Erythroblast (primary cell): ENCODE results near the gene NUDCD3.

Experiments
- DNase-seq, 2 experiments: peaks; one replicate each; lab custom pipeline; 2025; lab: John Stamatoyannopoulos, UW
- GATA1 ChIP-seq: IDR thresholded peaks from 2 replicates; pipeline ENCODE4 v1.6.1; 2011; ENCODE audit warnings: low read depth, mild to moderate bottlenecking, control low read depth, low read length, moderate library complexity
- POLR2A ChIP-seq: IDR thresholded peaks from 2 replicates; pipeline ENCODE4 v1.6.1; 2011; ENCODE audit warnings: mild to moderate bottlenecking, low read length

NUDCD3 gene

DNA sequence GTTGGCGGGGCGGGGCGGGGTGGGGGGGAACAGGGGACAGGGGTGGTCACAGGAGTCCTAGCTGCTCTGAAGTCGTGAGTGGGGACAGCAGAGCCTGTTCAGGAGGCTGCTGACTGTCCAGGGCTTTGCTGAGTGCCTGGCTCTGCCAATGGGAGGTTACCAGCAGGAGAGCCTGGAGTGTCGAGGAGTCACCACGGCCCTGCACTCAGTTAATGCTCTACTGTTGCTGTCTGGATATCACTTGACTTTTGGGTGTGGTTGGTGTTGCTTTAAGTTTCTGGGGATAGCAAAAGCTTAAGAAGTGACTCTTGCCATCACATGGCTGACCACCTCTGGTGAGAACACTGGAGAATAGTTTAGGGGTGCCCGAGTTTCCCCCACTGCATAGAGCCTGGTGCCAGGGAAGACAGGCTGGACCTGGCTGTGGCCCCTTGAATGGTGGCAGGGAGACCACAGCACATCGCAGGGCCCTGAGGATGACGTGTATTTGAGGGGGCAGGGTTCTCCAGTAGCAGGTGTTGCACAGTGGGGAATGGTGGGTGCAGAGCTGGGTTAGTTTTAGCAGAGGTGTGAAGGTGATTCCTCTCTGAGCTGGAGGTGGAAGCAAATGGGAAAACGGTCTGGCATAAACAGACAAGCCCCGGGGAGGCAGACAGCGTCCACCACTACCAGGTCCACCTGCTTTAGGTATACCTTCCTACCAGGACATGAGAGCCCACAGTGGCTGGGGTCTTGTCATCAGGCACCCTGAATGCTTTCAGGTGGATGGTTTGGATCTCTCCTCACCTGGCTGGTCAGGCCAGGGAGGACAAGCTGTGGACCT lies 110.9 kb downstream of the NUDCD3 start:
- DNase-seq: peak; percentile 48 to 54

DNA sequence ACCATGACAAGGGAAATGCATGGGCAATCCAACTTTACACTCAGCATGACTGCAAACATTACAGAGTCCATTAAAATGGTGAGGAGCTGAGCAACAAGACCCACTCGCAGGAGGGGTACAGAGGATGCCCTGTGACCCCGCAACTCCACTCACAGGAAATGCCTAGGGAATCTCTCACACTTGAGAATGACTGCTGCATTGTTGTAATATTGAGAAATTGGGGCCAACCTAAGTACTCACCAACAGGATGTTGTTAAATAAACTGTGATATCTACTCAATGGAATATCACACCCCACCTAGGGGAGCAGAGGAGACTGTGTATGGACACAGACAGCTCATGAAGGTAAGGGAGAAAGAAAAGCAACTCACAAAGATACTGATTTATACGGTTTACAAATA lies 111.7 kb downstream of the NUDCD3 start:
- DNase-seq: no peak

More for the DNA sequence above, 110.9 kb downstream of the NUDCD3 start:
- TF ChIP-seq POLR2A (no peak), GATA1 (no peak)

DNA sequence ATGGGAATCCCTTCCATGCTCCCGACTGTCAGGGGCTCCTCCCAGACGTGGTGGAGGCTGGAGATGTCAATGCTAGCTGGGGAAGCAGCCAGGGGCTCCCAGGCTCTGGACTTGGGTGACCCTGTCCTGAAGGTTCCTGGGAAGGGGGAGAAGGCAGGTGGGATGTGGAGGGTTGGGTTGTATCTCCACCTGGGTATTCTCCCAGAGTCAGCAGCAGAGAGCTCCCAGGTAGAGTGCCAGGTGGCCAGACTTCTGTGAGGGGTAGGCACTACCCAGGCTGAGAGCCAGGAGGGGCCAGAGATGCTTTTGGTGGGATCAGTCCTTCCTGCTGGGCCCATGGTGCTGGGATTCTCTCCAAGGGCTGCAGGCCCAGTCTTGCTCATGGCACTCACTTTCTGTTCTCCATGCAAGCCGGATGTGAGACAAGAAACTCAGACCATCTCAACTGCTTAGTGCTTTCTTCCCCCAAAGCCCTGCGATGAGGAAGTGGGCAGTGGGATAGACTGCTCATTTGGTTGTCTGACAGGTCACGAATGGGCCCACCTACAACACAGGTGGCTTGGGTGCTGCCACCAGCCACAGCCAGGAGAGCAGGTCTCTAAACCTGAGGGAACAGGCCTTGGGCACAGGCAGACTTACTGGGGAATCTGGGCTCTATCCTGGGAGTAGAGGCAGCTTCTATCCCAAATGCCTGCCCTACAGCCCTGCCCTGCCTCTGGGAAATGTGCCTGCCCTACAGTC lies 112.6 kb downstream of the NUDCD3 start:
- DNase-seq: no peak
- no peak for TF ChIP-seq POLR2A

More for the DNA sequence above, 111.7 kb downstream of the NUDCD3 start:
- TF ChIP-seq GATA1: no peak
- no peak for TF ChIP-seq POLR2A

DNA sequence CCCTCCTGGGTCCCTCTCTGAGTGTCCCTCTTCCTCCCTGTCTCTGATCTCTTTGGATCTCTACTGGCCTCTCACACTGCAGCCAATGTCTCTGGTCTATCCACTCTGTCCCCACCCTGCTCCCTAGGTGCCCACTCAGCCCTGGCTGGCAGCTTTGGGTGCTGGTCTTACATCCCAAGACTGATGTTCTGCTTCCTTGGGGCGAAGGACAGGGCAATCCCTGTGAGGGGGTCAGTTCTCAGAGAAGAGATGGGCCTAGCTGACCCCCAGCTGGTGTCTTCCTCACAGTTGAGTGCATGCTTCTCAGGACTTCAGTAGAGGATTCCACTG lies 113.4 kb downstream of the NUDCD3 start:
- TF ChIP-seq POLR2A (no peak), GATA1 (no peak)
- no peak for DNase-seq

DNA sequence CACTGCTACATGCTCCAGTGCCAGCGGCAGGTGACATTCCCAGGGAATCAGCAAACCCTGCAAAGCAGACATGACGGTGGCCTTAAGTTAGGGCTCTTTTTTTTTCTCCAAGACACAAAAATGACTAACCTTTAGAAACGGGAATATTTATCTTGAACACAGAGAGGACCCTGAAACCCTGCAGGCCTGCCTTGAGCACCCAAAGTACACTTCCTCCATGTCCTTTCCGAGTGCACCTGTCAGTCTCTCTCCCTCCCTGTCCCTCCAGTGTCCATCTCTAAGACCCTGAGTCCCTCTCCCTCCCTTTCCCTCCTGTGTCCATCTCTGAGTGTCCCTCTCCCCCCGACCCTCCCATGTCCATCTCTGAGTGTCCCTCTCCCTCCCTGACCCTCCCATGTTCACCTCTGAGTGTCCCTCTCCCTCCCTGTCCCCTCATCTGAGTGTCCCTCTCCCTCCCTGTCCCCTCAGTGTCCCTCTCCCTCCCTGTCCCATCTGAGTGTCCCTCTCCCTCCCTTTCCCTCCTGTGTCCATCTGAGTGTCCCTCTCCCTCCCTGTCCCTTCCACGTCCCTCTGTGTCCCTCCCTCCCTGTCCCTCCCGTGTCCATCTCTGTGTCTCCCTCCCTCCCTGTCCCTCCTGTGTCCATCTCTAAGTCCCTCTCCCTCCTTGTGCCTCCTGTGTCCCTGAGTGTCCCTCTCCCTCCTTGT lies 113.9 kb downstream of the NUDCD3 start:
- TF ChIP-seq GATA1 (no peak), POLR2A (no peak)
- DNase-seq: no peak

DNA sequence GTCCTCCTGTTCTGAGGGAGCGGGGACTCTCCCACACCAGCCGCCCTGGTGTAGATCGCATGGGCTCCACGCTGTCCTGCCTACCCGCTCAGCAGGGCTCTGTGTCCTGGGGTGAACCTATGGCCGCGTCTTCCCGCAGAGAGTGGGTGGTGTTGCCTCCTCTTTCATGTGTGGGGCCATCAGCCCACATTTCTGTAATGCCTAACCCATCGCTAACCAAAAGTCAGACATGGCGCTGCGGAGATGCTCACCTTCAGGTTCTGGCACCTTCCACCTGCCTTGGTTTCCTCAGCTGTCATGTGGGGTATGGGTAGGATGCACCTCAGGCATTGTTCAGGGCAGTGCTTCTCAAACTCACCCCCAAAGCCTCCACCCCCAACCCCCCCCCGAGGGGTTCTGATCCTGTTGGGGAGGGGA lies 114.5 kb downstream of the NUDCD3 start:
- TF ChIP-seq GATA1: no peak
- TF ChIP-seq POLR2A: no peak
- no peak for DNase-seq

DNA sequence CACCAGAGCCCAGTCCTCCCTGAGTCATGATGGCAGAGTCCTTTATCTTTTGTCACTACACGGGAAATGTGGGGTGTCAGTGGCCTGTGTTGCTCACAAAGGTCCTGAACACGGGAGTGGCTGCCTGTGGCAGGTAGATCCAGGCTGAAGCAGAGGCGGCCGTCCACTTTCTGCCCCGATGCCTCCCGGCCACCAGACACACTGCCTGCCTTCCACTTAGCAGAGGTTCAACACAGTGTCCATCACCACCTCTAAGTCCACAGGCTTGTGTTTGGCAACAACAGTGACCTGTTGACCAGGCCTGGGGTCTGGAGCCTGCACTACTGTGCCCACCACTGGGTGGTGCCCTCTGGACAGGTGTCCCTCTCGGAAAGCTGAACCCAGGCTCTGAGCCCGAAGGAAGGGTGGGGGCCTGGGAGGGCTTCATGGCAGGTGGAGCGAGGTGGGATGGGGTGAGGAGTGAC lies 115.2 kb downstream of the NUDCD3 start:
- TF ChIP-seq GATA1 (no peak), POLR2A (no peak)

DNA sequence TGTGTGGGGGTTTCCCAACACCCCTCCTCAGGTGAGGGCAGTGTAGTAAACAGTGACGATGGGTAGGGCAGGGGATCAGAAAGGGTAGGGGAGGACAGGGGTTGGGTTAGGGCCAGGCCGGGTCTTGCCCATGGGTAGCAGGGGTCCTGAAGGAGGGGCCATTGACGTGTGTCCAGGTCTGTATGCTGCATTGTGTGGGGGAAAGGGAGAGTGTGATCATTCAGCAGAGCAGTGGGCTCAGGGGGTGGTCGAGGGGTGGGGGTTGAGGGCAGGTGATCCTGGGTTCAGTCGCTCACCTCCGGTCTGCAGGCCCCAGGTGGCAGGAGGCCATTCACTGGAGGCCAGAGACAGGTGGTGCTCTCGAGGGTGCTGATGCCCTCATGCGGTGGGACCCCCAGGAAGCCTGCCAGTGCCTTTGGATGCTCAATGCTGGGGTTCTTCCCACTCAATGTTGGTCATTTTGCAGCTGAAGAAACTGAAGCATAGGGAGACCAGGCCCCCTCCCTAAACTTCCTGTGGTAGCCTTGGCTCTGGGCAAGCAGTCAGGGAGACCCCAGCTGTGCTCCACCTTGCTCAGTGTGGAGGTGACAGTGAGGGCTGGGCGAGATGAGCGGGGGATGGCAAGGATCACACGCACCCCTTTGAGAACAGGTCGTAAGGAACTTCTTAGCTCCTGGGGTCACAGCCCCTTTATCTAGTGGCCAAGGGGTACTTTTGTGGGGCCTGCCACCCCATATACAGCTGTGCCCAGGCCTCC lies 116.3 kb downstream of the NUDCD3 start:
- TF ChIP-seq GATA1: no peak
- no peak for TF ChIP-seq POLR2A
- no peak for DNase-seq

More for the DNA sequence above, 115.2 kb downstream of the NUDCD3 start:
- peak in 1 of 2 experiments; percentile 19 for DNase-seq

DNA sequence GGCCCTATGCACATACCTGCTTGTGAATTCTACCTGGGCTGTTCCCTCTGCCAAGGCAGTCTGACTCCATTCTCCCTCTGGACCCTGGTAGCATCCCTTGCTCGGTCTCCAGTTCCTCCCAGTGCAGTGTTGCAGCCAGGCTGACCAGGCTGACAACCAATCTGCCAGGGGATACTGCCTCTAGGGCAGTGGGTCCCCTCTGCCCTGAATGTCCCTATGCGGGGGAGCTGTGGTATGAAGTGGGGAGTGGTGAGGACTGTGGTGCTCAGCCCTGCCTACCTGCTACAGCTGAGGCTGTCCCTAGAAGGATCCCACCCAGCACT lies 117.1 kb downstream of the NUDCD3 start:
- DNase-seq: no peak
- no peak for TF ChIP-seq GATA1
- TF ChIP-seq POLR2A: no peak

DNA sequence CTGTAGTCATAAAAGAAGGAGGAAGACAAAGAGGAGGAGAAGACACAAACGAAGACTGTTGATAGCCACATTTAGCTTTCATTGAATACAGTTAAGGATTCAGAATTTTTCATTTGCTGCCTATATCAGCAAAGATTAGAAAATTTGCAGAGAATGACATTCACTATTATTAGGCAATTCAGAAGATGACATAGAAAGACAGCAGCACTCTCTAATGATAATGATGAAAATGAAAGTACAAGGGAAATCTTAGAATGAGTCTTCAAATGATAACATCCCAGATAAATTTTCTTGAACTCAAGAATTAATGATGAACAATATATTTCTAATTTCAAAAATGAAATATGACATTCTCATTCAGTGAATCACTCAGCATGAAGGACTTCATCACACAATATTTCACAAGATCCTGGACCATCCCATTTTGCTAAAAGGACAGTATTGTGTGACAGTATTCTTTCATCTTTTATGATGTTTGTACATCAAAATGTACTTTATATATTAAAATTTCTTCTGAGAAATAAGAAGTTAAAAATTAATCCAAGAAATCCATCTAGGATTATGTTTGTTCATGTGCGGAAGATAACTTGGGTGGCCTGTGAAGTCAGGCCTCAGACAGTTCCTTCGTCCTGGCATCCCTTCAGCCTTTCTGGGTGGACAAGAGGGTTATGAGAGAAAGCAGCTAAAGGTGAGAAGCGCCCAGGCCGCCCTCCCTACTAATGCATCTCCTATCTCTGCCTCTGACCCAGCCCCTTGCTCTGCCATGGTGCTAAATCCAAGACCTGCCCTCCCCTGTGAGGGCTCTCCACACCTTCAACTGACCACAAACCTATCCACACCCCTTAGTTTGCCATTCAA lies 117.7 kb downstream of the NUDCD3 start:
- no peak for DNase-seq
- TF ChIP-seq GATA1 (no peak), POLR2A (no peak)

DNA sequence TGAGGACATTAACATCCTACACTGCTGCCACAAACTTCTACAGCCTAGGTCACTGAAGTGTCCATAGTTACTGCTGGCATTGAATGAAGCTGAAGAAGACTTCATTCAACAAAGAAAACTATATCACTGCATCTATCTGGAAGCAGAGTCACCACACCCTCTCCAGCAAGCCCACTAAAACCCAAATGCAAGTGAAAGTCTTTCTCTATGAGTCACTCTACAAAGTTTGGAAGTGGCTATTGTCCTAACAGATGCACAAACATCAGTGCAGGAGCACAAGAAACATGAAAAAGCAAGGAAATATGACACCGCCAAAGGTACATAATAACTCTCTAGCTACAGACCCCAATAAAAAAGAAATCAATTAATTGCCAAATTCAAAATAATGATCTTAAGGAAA lies 121.6 kb downstream of the NUDCD3 start:
- DNase-seq: no peak
- TF ChIP-seq GATA1: no peak
- TF ChIP-seq POLR2A: no peak

DNA sequence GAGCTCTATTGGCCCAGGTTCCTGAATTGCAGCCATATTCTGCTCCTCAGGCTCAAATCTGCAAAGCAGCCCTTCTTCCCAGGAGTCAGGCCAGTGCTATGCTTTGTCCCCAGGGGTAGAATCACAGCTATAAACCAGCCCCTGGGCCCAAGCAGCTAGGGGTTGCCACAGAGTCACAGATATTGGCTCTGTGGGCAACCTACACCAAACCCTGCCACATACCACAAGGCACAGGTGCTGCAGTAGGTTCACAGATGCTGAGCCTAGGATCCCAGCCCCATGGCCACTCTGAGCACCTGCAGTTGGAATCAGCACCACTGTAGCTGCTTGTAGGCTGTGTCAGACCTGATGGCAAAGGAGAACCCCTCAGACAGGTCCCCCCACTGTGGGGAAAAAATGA lies 122.0 kb downstream of the NUDCD3 start:
- no peak for TF ChIP-seq GATA1
- TF ChIP-seq POLR2A: no peak
- DNase-seq: no peak
